GM18858 (cell line): ENCODE data around the gene SNAPIN.
A peak's percentile ranks its signal among the peaks of the same experiment; 100 is the strongest.
"Not testable (repeated sequence)": the region's sequence is repeated elsewhere in the genome, so short reads cannot be mapped to it uniquely, and the experiment has no call there.

Experiments used
- ATAC-seq: cut with Tn5 transposase; IDR thresholded peaks from one replicate; pipeline ENCODE4 v1.9.1; 2021; ENCODE audit not compliant: unreplicated experiment

Gene SNAPIN

DNA sequence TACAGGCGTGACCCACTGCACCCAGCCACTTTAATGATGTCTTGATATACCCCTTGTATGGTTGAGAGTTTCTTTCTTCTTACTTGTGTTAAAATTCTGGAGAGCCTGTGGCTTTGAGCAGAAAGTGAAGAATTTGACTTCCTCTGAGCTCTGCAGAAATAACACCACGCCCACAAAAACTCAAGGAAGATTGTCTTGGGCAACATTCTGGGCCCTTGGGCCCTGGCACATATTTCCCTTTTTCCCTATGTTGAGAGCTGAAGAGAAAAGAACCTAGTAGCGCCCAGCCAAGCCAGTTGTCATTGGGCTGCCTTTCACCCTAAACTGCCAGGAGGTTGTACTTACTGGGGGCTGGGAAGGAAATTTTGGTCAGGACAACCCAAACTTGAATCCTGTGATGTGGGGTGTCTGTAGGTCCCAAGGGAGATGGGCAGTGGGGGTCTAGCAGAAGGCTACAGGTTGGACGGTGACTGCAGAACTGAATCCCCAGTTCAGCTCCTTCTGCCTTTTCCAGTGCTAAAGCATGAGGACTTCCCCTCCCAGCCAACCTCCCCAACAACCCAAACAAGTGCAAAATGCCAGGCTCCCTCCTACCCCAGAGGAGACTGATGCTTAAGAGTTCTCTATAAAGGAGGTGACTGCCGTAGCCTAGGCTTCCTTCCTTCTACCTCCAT lies 11.7 kb upstream of the SNAPIN start:
- no peak for ATAC-seq

GRCh38 chr1:153647346-153647714 lies 11.2 kb upstream of the SNAPIN start:
- ATAC-seq: no peak

DNA sequence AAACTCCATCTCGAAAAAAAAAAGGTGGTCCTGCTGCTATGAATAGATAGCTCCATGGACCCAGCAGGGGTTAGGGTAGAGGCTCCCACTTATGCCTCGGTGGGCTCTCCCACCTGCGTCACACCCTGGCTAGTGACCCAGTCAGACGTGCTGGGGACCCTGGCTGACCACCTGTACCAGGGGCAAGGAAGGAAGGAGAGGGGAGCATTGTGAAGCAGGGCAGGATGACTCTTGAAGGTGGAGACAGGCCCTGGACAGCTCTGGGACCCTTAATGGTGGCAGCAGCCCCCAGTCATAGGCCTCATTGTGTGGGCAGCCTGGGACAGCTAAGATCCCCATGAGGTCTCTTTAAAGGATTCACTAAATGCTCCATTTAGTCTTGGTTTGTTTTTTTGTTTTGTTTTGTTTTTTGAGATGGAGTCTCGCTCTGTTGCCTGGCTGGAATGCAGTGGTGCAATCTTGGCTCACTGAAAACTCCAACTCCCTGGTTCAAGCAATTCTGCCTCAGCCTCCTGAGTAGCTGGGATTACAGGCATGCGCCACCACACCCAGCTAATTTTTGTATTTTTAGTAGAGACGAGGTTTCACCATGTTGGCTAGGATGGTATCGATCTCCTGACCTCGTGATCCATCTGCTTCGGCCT lies 10.4 kb upstream of the SNAPIN start:
- no peak for ATAC-seq

DNA sequence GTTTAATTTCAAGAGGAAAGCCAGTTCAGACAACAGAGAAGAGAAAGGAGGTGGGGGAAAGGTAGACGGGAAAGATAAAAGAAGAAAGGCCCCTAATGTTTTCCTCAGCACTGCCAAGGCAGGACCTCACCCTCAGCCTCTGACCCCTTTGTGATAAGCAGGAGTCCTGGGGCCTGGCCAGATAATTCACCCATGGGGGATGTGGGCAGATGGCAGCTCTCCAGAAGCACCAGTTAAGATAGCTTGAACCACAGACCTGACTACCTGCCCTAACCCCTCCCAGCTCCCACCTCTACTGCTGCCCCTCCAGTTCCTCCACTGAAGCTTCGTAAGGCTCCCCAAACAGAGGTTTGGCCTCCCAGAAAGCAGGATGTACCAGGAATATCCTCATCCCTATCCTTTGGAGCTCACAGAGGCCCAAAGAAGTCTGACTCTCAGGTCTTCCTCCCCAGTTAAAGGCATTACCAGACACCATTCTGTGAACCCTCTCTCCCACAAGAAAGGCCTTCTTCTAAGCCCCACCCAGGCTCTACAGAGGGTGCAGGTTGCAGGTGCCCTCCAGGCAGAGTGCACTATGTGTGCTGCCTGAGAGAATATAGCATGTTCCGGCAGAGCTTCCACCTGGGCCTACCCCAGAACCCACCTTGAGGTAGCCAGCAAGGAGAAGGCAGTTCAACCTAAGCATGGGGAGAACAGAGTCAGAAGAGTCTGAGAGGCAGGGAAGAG lies 9.2 kb upstream of the SNAPIN start:
- ATAC-seq: no peak

GRCh38 chr1:153649863-153650235 lies 8.7 kb upstream of the SNAPIN start:
- no peak for ATAC-seq

DNA sequence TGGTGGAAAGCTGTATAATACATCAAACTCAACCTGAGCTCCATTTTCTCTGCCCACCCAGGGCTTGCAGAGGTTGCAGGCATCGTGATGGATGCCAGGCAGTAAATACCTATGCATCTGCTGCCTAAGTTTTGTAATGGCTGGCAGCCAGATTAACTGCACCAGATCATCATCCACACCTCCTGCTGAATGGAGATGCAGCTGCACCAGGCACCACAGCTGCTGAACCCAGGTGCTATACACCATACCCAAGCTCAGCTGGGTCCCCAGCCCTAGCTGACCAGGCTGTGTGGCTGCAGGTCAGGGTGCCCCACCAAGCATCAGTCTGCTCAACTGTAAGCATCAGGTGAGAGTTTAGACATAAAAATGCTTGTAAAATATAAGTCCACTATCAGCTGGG lies 6.7 kb upstream of the SNAPIN start:
- no peak for ATAC-seq

- ATAC-seq: no peak
These were observed 5.5 kb upstream of the SNAPIN start for GRCh38 chr1:153652805-153653500.

GRCh38 chr1:153655333-153655732 lies 3.2 kb upstream of the SNAPIN start:
- ATAC-seq: no peak

- ATAC-seq: no peak
These were observed 652 bp downstream of the SNAPIN start for GRCh38 chr1:153659175-153659534.

- no peak for ATAC-seq
These were observed 1.2 kb downstream of the SNAPIN start for GRCh38 chr1:153659656-153660055.

DNA sequence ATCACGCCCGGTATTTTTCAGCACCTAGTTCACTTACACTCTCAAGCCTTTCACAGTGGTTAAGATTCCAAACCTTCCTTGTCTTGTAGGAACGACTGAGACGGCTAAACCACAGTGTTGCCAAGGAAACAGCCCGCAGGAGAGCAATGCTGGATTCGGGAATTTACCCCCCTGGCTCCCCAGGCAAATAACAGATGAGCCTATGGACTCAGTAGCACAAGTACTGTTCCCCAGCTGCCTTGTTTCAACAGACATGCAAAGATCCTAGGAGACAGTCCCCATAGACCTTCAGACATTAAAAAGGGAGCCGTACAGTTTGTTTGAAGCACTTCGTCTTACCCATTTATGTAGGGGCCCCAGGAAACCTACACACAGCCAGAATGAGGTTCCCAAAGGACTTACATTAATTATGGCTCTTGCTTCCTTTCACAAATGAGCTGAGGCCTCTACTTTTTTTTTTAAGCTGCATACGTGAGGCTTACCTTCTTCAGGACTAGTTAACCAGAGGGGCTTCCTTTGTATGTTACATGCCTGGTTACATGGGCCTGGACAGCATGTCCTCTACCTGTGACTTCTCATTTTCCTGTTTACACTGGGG lies 2.7 kb downstream of the SNAPIN start:
- no peak for ATAC-seq

DNA sequence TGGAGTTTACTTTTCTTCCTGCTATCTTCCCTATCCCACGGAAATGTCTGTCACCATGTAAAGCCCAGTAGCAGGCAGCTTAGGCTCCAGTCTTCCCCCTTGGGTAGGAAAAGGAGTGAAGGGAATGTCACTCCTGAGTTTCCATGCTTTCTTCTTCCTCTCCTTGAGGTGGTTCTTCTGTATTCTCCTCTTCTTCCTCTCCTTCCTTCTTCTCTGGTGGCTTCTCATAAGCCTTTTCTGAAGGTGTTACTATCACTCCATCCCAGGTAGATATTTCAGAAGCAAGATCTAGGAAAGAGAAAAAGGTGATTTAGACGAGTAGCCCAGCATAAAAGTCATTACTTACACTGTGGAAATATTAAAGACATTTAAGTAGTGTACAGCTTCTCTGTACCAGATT lies 3.8 kb downstream of the SNAPIN start:
- no peak for ATAC-seq

DNA sequence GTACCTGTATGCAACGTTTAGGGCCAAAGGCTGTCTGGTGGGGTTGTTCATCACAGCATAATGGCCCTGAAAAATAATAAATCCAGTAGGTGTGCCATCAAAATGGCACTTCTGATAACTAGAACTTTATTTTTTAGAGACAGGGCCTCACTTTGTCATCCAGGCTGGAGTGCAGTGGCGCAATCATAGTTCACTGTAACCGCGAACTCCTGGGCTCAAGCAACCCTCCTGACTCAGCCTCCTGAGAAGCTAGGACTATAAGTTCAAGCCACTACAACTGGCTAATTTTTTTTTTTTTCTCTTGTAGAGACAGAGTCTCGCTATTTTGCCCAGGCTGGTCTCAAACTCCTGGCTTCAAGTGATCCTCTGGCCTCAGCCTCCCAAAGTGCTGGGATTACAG lies 4.7 kb downstream of the SNAPIN start:
- no peak for ATAC-seq

GRCh38 chr1:153667439-153667838 lies 8.9 kb downstream of the SNAPIN start:
- ATAC-seq: no peak

DNA sequence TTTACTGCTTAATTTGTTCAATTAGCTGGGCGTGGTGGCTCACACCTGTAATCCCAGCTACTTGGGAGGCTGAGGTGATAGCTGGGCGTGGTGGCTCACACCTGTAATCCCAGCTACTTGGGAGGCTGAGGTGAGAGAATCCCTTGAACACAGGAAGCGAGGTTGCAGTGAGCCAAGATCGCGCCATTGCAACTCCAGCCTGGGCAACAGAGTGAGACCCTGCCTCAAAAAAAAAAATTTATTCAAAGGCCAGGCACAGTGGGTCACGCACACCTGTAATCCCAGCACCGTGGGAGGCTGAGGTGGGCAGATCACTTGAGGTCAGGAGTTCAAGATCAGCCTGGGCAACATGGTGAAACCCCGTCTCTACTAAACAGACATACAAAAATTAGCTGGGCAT lies 10.2 kb downstream of the SNAPIN start:
- not testable (repeated sequence) for ATAC-seq

DNA sequence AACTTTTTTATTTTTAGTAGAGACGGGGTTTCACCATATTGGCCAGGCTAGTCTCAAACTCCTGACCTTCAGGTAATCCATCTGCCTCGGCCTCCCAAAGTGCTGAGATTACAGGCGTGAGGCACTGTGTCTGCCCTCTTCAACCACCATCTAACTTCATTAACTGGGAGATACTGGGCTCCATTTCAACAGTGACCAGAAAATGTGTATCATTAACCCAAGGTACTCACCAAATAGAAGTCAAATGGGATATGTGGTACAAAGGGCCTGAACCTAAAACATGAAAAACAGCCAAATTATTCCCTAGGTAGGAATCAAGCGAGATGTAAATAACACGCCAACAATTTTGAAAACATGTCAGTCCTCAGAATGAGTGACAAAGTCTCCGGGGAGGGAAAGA lies 11.1 kb downstream of the SNAPIN start:
- ATAC-seq: no peak

GRCh38 chr1:153670257-153670858 lies 11.9 kb downstream of the SNAPIN start:
- ATAC-seq: no peak

GRCh38 chr1:153670859-153671627 lies 12.5 kb downstream of the SNAPIN start, which contains the start of gene ILF2:
Gene ILF2 (minus strand): TSS chr1:153670993. CDS start chr1:153670922, 71 bp downstream.
- ATAC-seq: peak; percentile 89

DNA sequence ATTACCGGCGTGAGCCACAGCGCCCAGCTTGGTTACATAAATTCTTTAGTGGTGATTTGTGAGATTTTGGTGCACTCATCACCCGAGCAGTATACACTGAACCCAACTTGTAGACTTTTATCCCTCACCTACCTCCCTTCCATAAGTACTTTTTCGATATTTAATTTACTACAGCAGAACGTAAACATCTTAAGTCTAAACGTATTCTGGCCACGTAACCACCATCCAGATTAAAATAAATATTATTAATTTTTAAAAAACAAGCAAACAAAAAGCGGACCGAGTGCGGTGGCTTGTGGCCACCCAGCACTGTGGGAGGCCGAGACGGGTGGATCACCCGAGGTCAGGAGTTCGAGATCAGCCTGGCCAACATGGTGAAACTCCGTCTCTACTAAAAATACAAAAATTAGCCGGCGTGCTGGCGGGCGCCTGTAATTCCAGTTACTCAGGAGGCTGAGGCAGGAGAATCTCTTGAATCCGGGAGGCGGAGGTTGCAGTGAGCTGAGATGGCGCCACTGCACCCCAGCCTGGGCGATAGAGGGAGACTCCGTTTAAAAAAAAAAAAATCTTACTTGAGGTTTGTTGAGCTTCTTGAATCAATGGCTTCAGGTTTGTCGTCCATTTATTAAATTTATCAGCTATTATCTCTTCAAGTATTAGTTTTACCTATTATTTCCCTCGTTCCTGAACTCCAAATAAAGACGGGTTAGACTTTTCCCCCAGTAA lies 13.3 kb downstream of the SNAPIN start:
- peak; percentile 11 for ATAC-seq

DNA sequence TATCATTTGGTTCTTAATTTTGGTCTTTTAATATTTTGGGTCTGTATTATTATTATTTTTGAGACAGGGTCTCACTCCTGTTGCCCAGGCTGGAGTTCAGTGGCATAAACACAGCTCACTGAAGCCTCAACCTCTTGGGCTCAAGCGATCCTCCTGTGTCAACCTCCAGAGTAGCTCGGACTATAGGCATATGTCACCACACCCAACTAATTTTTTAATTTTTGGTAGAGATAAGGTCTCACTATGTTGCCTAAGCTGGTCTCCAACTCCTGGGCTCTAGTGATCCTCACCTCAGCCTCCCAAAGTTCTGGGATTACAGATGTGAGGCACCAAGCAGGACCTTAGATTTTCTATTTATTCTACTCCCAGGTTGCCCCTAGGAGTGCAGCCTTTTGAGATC lies 15.0 kb downstream of the SNAPIN start:
- no peak for ATAC-seq
